HG02763 (cell line): ENCODE results near the gene ZNF462.

Source experiments
- ATAC-seq: cut with Tn5 transposase; IDR thresholded peaks from one replicate; pipeline ENCODE4 v1.9.1; 2021; ENCODE audit warnings: mild to moderate bottlenecking, moderate library complexity; ENCODE audit not compliant: unreplicated experiment

The ZNF462 gene

GRCh38 chr9:106922026-106922425 is 59.1 kb downstream of the ZNF462 start:
- ATAC-seq = no peak

DNA sequence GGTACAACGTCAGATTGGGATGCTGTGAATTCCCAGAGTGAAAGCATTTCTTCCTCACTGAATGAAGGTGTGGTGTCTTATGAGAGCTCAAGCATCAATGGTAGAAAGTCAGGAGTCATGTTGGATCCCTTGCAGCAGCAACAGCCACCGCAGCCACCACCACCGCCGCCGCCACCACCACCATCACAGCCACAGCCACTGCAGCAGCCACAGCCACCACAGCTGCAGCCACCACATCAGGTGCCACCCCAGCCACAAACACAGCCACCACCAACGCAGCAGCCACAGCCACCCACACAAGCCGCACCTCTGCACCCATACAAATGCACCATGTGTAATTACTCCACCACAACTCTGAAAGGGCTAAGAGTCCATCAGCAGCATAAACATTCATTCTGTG is 62.4 kb downstream of the ZNF462 start:
- no peak for ATAC-seq

DNA sequence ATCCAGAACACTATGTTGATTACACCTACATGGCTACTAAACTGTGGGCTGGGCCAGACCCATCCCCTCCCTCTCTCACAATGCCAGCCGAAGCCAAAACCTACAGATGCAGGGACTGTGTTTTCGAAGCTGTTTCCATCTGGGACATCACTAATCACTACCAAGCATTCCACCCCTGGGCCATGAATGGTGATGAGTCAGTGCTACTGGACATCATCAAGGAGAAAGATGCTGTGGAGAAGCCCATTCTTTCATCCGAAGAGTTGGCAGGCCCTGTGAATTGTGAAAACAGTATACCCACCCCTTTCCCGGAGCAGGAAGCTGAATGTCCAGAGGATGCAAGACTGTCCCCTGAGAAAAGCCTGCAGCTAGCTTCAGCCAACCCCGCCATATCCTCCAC is 65.0 kb downstream of the ZNF462 start:
- ATAC-seq = no peak

GRCh38 chr9:106928350-106928749 is 65.4 kb downstream of the ZNF462 start:
- no peak for ATAC-seq

DNA sequence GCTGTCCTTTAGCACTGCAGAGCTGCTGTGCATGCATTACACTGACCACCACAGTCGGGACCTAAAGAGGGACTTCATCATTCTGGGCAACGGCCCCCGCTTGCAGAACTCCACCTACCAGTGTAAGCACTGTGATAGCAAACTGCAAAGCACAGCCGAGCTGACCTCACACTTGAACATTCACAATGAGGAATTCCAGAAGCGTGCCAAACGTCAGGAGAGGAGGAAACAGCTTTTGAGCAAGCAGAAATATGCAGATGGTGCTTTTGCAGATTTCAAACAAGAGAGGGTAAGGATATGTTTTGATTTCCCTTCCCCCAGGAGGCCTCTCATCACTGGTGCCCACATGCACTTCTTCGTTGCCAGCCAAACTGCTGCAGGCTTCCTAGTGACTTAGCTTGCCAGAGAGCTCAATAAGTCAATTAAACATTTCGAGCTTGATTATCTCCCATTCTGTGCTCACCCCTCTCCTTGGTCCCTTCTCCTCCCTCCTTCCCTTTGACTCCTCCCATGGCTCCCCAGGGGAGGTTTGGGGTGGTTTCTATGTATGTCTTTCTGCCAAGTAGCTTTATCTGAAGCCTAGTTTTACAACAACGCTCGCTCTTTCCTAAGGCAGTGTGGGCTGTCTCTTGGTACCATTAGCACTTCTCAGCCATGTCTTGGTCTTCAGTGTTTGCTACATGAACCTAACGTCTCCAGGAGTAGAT is 66.7 kb downstream of the ZNF462 start:
- ATAC-seq = no peak

DNA sequence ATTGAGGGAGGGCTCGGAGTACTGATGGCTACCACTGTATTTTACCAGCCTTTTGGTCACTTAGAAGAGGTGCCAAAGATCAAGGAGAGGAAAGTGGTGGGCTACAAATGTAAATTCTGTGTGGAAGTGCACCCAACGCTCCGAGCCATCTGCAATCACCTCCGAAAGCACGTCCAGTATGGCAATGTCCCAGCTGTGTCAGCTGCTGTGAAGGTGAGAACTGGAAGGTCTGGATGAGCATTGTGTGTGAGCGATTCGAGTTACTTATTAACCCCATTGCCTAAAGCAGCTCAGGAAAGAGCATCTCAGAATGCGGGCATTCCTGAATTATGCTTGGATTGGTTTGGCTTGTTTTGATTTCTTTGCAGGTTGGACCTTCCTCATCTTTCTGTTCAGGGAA is 67.5 kb downstream of the ZNF462 start:
- no peak for ATAC-seq

DNA sequence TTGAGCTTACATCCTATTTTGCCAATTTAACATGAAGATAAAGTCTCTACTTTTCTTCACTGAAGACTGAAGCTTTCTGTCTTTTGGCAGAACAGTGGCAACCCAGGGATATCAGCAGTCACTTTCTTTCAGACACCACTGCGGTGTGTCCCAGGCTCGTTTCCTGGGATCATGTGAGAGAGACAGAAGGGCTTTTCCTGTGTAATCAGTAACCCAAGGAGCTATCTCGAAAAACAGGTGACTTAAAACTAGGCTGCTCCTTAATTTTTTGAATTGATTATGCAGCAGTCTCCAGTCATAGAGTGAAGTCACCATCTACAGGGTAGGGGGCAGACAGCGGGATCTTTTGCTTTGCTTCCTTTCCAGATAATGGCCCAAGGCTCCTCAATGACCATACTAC is 68.5 kb downstream of the ZNF462 start:
- ATAC-seq = no peak

GRCh38 chr9:106932178-106932577 is 69.2 kb downstream of the ZNF462 start:
- ATAC-seq = no peak

GRCh38 chr9:106932675-106933074 is 69.7 kb downstream of the ZNF462 start:
- no peak for ATAC-seq

GRCh38 chr9:106933470-106933869 is 70.5 kb downstream of the ZNF462 start:
- ATAC-seq = no peak

- ATAC-seq = no peak
Observed at GRCh38 chr9:106934442-106935238, 71.7 kb downstream of the ZNF462 start.

DNA sequence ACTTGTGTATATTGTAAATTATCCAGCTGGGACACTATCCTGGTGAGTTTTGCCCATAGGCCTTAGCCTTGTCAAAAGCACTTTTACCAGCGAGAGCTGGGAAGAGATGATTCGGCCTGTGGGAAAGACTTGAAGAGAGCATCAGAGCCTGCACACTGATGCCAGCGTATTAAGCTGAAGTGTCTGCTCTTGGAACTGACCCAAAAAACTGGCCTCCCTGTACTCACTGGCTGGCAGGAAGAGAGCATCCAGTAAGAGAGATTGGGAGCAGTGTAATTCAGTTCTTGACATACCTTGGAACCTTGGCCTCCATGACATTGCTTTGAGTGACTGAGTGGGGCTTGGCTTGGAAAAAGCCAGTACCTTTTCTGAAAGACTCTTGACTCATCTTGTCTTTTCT is 73.7 kb downstream of the ZNF462 start:
- no peak for ATAC-seq

GRCh38 chr9:106941916-106942315 is 79.0 kb downstream of the ZNF462 start:
- ATAC-seq = no peak

GRCh38 chr9:106945727-106946660 is 83.0 kb downstream of the ZNF462 start:
- no peak for ATAC-seq

GRCh38 chr9:106947106-106947900 is 84.3 kb downstream of the ZNF462 start:
- ATAC-seq = no peak

- ATAC-seq = no peak
Observed at GRCh38 chr9:106953174-106953573, 90.2 kb downstream of the ZNF462 start.

GRCh38 chr9:106954558-106954957 is 91.6 kb downstream of the ZNF462 start:
- no peak for ATAC-seq

- ATAC-seq = no peak
Observed at GRCh38 chr9:106954974-106955850, 92.2 kb downstream of the ZNF462 start.

DNA sequence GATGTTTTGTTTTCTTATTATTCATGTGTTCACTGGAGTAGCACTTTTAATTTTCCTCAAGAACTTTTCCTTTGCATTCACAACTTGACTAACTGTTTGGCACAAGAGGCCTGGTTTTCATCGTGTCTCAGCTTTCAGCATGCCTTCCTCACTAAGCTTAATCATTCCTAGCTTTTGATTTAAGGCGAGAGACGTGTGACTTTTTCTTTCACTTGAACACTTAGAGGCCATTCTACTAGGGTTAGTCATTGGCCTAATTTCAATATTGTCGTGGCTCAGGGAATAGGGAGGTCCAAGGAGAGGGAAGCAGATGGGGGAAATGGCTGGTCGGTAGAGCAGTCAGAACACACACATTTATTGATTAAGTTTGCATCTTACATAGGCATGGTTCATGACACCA is 94.0 kb downstream of the ZNF462 start:
- no peak for ATAC-seq
